Measurements from ENCODE around the gene MLLT3. TPM values are rescaled to one million over a fixed set of nuclear protein-coding genes. Genes with fewer than 3 reads are reported as not detected.

The MLLT3 gene
- total and polyA plus RNA-seq, 2 donors: 21.8 to 46.2 TPM

DNA sequence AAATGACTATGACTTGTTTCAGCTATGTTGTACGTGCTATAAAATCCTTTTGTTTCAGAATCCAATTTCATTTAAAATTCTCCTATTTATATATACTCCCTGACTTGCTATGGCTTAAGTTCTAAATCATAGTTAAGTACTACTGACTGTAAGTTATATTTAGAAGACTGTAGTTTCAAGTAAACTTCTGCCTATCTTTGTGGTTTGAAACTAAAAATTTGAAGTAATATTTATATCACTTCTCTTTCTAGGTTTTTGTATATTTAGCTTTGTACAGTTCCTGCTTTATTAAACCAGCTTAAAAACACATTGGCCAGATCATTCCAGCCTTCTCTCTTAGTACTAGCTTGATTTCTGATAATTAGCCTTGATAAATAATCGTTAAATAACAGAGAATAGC is 196.3 kb downstream of the MLLT3 start:
- H3K9me3 ChIP-seq (ENCODE audit: control insufficient read depth in 2 of 2, insufficient read depth in 1 of 2, low read length in 1 of 2): no peaks in the 10 kb centered on the region
- 77% methylated on average over 2 of the region's 2 CpGs for WGBS
- no peak overlapping the region for H3K27ac ChIP-seq (ENCODE audit: low read depth in 1 of 2, low read length in 1 of 2)

DNA sequence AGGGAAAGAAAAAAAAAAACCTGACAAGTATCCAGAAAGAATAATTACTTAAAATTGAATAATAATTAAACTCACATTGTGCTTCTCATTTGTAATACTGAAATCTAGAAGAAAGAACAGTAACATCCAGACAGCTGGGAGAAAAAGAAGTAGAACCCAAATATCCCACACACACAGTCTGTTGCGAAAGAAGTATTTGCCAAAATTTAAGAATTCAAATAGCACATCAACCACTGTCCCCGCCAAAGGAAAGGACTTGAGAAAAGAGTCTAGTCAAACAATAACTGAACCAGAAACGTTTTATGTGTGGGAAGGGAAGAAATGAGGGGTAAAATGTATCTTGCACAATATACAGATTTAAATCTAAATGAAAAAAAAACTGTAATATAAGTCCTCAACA is 202.8 kb downstream of the MLLT3 start:
- Histone ChIP-seq H3K36me3 (ENCODE audit: control insufficient read depth in 2 of 2, insufficient read depth in 2 of 2, low read length in 1 of 2) (no peaks in the 10 kb centered on the region), H3K4me1 (ENCODE audit: control insufficient read depth in 2 of 2, insufficient read depth in 2 of 2, low read length in 2 of 2) (no peaks in the 10 kb centered on the region), H3K27me3 (ENCODE audit: control insufficient read depth in 2 of 2, insufficient read depth in 1 of 2, low read length in 1 of 2) (no peaks in the 10 kb centered on the region), H3K27ac (ENCODE audit: low read depth in 1 of 2, low read length in 1 of 2) (no peak overlapping the region), H3K9me3 (ENCODE audit: control insufficient read depth in 2 of 2, insufficient read depth in 1 of 2, low read length in 1 of 2) (no peaks in the 10 kb centered on the region), H3K4me3 (ENCODE audit: low read length in 2 of 2) (no peak overlapping the region)
- DNase-seq (ENCODE audit: low read depth in 6 of 9, low spot score in 9 of 9): no peak
- 87% methylated on average over 3 of the region's 3 CpGs for WGBS

More for the DNA sequence above, 196.3 kb downstream of the MLLT3 start:
- H3K27me3 ChIP-seq (ENCODE audit: control insufficient read depth in 2 of 2, insufficient read depth in 1 of 2, low read length in 1 of 2): no peaks in the 10 kb centered on the region
- H3K4me3 ChIP-seq (ENCODE audit: low read length in 2 of 2): no peak overlapping the region
- DNase-seq (ENCODE audit: low read depth in 6 of 9, low spot score in 9 of 9): no peak
- H3K36me3 ChIP-seq (ENCODE audit: control insufficient read depth in 2 of 2, insufficient read depth in 2 of 2, low read length in 1 of 2): no peaks in the 10 kb centered on the region
- no peaks in the 10 kb centered on the region for H3K4me1 ChIP-seq (ENCODE audit: control insufficient read depth in 2 of 2, insufficient read depth in 2 of 2, low read length in 2 of 2)

DNA sequence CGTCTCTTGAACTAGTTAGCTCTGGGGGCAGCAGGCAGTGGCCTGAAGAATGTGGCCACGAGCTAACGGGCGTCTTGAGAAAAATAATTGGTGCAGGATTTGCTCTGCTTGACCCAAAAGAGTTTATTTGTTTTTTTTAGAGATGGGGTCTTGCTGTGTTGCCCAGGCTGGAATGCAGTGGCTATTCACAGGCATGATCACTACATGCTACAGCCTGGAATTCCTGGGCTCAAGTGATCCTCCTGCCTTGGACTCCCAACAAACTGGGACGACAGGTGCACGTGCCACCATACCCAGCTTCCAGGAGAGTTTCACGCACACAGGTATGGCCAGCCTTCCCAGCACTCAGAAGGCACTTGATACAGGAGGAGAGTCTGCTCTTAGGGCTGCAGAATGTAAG is 203.8 kb downstream of the MLLT3 start:
- Histone ChIP-seq H3K36me3 (ENCODE audit: control insufficient read depth in 2 of 2, insufficient read depth in 2 of 2, low read length in 1 of 2) (peaks cover 0 to 6% of the 10 kb centered on the region in 2 donors), H3K4me1 (ENCODE audit: control insufficient read depth in 2 of 2, insufficient read depth in 2 of 2, low read length in 2 of 2) (no peaks in the 10 kb centered on the region), H3K4me3 (ENCODE audit: low read length in 2 of 2) (no peak overlapping the region), H3K27ac (ENCODE audit: low read depth in 1 of 2, low read length in 1 of 2) (no peak overlapping the region), H3K27me3 (ENCODE audit: control insufficient read depth in 2 of 2, insufficient read depth in 1 of 2, low read length in 1 of 2) (no peaks in the 10 kb centered on the region), H3K9me3 (ENCODE audit: control insufficient read depth in 2 of 2, insufficient read depth in 1 of 2, low read length in 1 of 2) (no peaks in the 10 kb centered on the region)
- no peak for DNase-seq (ENCODE audit: low read depth in 6 of 9, low spot score in 9 of 9)
- 98% methylated on average over 7 of the region's 7 CpGs for WGBS

DNA sequence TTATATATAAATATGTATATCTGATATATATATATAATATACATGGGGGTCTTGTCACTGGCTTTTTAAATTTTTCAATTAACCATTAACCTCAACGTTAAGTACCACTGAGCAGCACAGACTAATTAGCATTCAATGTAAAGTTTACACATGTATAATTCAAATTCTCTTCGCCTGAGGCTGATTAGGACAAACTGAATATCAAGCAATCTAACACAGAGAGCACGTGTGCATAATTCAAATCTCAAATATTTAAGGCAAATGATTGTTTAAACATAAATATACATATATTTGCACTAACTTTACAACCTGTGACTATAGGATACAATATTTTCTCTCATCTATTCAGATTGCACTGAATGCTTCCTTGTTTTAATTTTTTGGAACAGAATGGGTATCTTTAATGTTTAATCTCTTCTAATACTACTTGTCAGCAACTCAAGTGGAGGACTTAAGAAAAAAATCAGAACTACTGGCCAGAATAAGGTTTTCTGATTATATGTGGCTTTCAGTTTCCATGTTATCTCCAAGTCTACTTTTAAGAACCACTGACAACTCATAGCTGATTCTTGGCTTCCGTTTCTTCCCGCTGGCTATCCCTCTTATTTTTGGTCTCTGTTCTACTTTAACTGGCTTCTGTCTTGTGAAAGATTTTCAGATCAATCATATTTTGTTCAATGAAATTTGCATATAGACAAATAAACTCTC is 204.8 kb downstream of the MLLT3 start:
- no peak for DNase-seq (ENCODE audit: low read depth in 6 of 9, low spot score in 9 of 9)
- no peak overlapping the region for H3K27ac ChIP-seq (ENCODE audit: low read depth in 1 of 2, low read length in 1 of 2)
- H3K4me1 ChIP-seq (ENCODE audit: control insufficient read depth in 2 of 2, insufficient read depth in 2 of 2, low read length in 2 of 2): no peaks in the 10 kb centered on the region
- peaks cover 0 to 6% of the 10 kb centered on the region in 2 donors for H3K36me3 ChIP-seq (ENCODE audit: control insufficient read depth in 2 of 2, insufficient read depth in 2 of 2, low read length in 1 of 2)
- no peaks in the 10 kb centered on the region for H3K9me3 ChIP-seq (ENCODE audit: control insufficient read depth in 2 of 2, insufficient read depth in 1 of 2, low read length in 1 of 2)
- no peaks in the 10 kb centered on the region for H3K27me3 ChIP-seq (ENCODE audit: control insufficient read depth in 2 of 2, insufficient read depth in 1 of 2, low read length in 1 of 2)
- 97% methylated on average over 5 of the region's 5 CpGs for WGBS
- H3K4me3 ChIP-seq (ENCODE audit: low read length in 2 of 2): no peak overlapping the region

DNA sequence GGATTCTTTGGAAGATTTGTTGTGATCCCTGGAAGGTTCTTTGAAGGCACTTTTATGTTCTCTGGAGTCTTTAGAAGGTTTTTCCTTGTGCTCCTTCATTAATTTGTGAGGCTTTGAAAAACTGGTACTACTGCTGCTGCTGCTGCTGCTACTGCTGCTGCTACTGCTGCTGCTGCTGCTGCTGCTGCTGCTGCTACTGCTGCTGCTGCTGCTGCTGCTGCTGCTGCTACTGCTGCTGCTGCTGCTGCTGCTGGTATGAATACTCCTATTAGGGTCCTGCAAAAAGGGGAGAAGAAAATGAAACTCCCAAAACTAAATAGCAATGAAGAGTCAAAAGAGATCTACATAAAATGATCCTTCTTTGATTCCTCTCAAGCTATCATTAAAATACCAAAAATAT is 208.1 kb downstream of the MLLT3 start:
- no peak overlapping the region for H3K4me3 ChIP-seq (ENCODE audit: low read length in 2 of 2)
- no peaks in the 10 kb centered on the region for H3K9me3 ChIP-seq (ENCODE audit: control insufficient read depth in 2 of 2, insufficient read depth in 1 of 2, low read length in 1 of 2)
- no peak for DNase-seq (ENCODE audit: low read depth in 6 of 9, low spot score in 9 of 9)
- no peak overlapping the region for H3K27ac ChIP-seq (ENCODE audit: low read depth in 1 of 2, low read length in 1 of 2)
- H3K36me3 ChIP-seq (ENCODE audit: control insufficient read depth in 2 of 2, insufficient read depth in 2 of 2, low read length in 1 of 2): peaks cover 0 to 6% of the 10 kb centered on the region in 2 donors
- no peaks in the 10 kb centered on the region for H3K27me3 ChIP-seq (ENCODE audit: control insufficient read depth in 2 of 2, insufficient read depth in 1 of 2, low read length in 1 of 2)
- no peaks in the 10 kb centered on the region for H3K4me1 ChIP-seq (ENCODE audit: control insufficient read depth in 2 of 2, insufficient read depth in 2 of 2, low read length in 2 of 2)

DNA sequence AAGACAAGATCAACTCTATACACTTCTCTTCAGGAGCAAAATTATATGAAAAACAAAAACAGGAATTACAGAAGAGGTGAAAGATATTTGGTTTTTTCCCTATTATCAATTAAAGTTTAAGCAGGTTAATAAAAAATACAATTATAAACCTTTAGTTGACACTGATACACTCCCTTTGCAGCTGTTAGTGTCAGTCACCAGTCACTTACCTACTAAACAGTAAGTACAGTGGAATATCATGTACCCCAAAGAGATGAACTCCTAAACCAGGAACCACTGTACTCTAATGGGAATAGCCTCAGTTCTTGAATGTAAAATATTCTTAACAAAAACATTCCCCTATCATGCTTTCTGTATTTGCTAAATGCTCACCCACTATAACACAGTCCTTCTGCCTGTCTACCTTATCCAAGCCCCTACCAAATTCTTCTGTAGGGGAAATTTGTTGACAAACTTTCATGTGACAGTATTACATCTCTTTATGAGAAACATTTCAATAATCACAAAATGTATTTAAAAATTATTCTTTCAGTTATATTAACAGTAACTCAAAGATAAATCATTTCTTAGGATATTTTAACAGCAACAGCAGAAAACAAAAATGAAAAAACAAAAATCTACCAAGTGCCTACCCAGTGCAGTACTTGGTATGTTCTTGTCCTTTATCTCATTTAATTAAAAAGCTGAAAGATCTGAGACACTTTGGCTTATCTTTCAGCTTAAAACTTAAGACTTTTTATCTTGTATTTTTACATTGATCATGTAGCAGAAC is 212.8 kb downstream of the MLLT3 start:
- Histone ChIP-seq H3K27ac (ENCODE audit: low read depth in 1 of 2, low read length in 1 of 2) (no peak overlapping the region), H3K4me3 (ENCODE audit: low read length in 2 of 2) (no peak overlapping the region), H3K27me3 (ENCODE audit: control insufficient read depth in 2 of 2, insufficient read depth in 1 of 2, low read length in 1 of 2) (no peaks in the 10 kb centered on the region), H3K4me1 (ENCODE audit: control insufficient read depth in 2 of 2, insufficient read depth in 2 of 2, low read length in 2 of 2) (no peaks in the 10 kb centered on the region), H3K9me3 (ENCODE audit: control insufficient read depth in 2 of 2, insufficient read depth in 1 of 2, low read length in 1 of 2) (no peaks in the 10 kb centered on the region), H3K36me3 (ENCODE audit: control insufficient read depth in 2 of 2, insufficient read depth in 2 of 2, low read length in 1 of 2) (peaks cover 0 to 6% of the 10 kb centered on the region in 2 donors)
- no peak for DNase-seq (ENCODE audit: low read depth in 6 of 9, low spot score in 9 of 9)

DNA sequence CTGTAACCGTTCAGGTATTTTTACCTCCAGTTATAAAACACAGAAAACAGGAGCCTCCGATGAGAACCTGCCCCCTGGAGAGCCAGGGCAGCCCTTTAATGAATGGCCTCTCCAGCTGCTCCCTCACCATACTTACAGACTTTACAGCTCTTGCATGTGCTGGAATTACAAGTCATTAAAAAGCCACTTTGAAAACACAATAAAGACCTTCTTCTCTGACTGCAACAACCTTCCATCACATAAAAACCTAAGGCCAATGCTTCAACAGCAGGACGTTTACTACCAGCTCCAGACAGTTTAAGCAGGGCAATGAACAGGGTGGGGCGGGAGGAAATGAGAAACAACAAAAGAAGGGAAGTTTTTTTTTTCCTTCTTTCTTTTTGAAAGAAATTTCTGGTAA is 213.8 kb downstream of the MLLT3 start:
- Histone ChIP-seq H3K36me3 (ENCODE audit: control insufficient read depth in 2 of 2, insufficient read depth in 2 of 2, low read length in 1 of 2) (peaks cover 0 to under 1% of the 10 kb centered on the region in 2 donors), H3K9me3 (ENCODE audit: control insufficient read depth in 2 of 2, insufficient read depth in 1 of 2, low read length in 1 of 2) (no peaks in the 10 kb centered on the region), H3K27ac (ENCODE audit: low read depth in 1 of 2, low read length in 1 of 2) (no peak overlapping the region), H3K4me3 (ENCODE audit: low read length in 2 of 2) (no peak overlapping the region), H3K27me3 (ENCODE audit: control insufficient read depth in 2 of 2, insufficient read depth in 1 of 2, low read length in 1 of 2) (no peaks in the 10 kb centered on the region), H3K4me1 (ENCODE audit: control insufficient read depth in 2 of 2, insufficient read depth in 2 of 2, low read length in 2 of 2) (no peaks in the 10 kb centered on the region)
- no peak for DNase-seq (ENCODE audit: low read depth in 6 of 9, low spot score in 9 of 9)
- WGBS: 62% methylated on average over 4 of the region's 4 CpGs

DNA sequence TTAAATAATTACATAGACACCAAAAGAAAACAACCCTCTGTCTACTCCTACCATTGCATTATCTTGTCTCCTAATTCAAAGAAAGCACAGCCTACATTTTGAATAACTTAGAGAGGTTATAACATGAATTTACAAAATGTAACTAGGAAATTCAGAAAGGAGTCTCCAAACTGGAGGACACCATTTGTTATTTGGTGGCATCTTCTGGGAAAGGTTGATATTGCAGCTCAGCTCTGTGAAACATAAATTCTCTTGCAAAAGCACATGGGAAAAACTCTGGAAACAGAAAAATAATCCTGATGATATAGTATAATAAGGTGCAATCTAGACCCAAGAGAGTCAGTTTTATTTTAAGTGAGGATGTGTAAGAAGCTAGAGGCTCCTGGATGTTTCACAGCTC is 215.3 kb downstream of the MLLT3 start:
- no peaks in the 10 kb centered on the region for H3K27me3 ChIP-seq (ENCODE audit: control insufficient read depth in 2 of 2, insufficient read depth in 1 of 2, low read length in 1 of 2)
- H3K36me3 ChIP-seq (ENCODE audit: control insufficient read depth in 2 of 2, insufficient read depth in 2 of 2, low read length in 1 of 2): no peaks in the 10 kb centered on the region

DNA sequence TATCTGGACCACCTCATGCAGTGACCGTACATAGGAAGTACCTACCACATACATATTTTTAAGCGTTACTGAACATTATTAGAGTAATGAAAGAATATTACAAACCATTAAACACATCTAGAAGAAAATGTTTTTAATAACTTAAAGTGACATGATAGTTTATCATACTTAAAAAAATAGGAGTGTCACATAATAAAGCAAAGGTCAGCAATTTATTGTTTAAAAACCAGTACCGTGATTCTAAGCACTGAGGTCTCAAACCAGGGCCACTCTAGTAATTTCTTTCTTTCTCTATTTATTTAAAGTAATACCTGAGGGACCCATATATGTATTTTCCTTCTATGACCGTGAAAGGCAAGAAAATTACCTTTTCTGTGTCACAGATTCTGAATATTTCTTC is 216.0 kb downstream of the MLLT3 start:
- no peak for DNase-seq (ENCODE audit: low read depth in 6 of 9, low spot score in 9 of 9)
- no peaks in the 10 kb centered on the region for H3K9me3 ChIP-seq (ENCODE audit: control insufficient read depth in 2 of 2, insufficient read depth in 1 of 2, low read length in 1 of 2)
- H3K27me3 ChIP-seq (ENCODE audit: control insufficient read depth in 2 of 2, insufficient read depth in 1 of 2, low read length in 1 of 2): no peaks in the 10 kb centered on the region
- 99% methylated on average over 4 of the region's 4 CpGs for WGBS
- no peaks in the 10 kb centered on the region for H3K36me3 ChIP-seq (ENCODE audit: control insufficient read depth in 2 of 2, insufficient read depth in 2 of 2, low read length in 1 of 2)
- no peak overlapping the region for H3K4me3 ChIP-seq (ENCODE audit: low read length in 2 of 2)
- H3K4me1 ChIP-seq (ENCODE audit: control insufficient read depth in 2 of 2, insufficient read depth in 2 of 2, low read length in 2 of 2): no peaks in the 10 kb centered on the region
- H3K27ac ChIP-seq (ENCODE audit: low read depth in 1 of 2, low read length in 1 of 2): no peak overlapping the region

More for the DNA sequence above, 215.3 kb downstream of the MLLT3 start:
- DNase-seq (ENCODE audit: low read depth in 6 of 9, low spot score in 9 of 9): no peak
- Histone ChIP-seq H3K4me3 (ENCODE audit: low read length in 2 of 2) (no peak overlapping the region), H3K9me3 (ENCODE audit: control insufficient read depth in 2 of 2, insufficient read depth in 1 of 2, low read length in 1 of 2) (no peaks in the 10 kb centered on the region), H3K4me1 (ENCODE audit: control insufficient read depth in 2 of 2, insufficient read depth in 2 of 2, low read length in 2 of 2) (no peaks in the 10 kb centered on the region), H3K27ac (ENCODE audit: low read depth in 1 of 2, low read length in 1 of 2) (no peak overlapping the region)

Data from thymus (tissue), 11 donors.